Measurements from ENCODE around the gene AGPAT4.

Gene AGPAT4

DNA sequence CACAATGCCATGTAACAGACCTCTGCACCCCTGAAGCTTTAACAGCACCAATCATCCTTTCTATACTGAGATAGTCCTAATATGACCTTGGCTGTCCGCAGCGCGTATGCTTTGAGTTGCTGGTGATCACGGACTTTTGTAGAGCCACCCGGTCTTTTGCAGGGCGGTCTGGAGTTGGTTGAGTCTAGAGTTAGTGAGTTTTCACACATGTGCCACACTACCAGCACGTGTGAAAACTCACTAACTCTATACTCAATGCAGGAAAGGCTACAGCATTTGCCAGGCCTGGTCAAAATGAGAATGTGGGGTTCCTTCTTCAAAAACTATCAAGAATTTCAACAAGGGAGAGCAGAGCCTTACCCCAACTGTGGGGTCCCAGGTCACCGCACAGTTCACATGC is 14.6 kb downstream of the AGPAT4 start:
- intact Hi-C loops (cut with DNase I): no loop called here
- DNase-seq: no peak

DNA sequence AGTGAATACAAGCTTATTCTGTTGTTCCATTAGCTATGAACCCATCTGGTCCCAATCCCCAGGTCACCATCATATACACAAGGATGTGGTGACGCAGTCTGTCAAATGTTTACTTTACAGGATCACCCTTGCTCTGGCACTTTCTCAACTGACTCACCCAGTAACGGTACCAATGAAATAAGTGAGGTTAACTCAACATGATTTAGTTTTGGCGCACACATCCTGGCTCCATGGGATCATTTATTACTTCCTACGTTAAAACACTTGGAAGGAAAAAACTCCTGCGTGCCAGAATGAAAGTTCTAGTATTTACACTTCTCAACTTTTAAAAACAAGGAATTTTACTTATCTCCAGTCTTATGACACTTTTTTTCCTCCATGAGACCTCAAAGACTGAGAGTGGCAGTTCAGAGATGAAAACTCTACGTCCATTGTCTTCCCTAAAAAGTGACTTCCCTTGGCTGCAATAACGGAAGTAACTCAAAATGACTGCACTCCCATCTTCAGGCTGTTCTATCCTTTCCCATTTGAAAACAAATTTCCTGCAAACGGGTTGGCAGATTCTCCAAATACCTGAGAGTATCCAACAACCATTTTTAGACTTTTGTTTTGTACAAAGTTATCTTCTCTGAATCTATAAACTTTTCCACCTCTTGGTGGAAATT is 15.9 kb downstream of the AGPAT4 start:
- no peak for DNase-seq
- intact Hi-C loops (cut with DNase I): no loop called here

DNA sequence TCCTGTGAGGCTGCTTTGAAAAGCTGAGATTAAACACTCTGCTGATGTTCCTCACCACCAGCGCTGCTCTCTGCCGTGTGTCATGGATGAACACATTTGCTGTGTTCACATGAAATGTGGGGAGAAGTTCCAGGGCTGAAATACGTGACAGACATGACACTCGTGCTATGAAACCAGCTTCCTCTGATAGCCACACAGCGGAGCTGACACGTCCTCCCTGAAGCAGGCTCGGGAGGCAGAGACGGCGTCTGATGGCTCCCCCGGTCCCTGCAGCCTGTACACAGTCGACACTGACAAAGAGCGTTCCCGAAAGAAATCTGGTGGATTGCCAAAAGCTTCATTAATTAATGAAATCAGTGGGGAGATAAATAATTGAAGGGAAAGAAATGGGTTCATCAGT is 17.5 kb downstream of the AGPAT4 start:
- intact Hi-C loops (cut with DNase I): no loop called here
- peak in 9 of 10 donors; percentile 28 to 94 (median 60) for DNase-seq

DNA sequence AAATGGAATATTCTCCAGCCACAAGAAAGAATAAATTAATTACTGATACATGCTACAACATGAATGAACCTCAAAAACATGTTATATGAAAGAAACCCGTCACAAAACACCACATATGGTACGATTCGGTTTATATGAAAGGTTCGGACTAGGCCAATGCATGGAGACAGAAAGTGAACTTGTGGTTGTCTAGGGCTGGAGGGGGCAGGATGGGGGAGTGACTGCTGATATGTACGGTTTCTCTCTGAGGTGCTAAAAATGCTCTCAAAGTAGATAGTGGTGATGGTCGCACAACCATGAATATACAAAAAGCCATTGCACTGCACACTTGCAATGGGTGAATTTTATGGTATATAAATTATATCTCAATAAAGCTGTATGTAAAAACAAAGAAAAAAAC is 18.3 kb downstream of the AGPAT4 start:
- DNase-seq: no peak
- intact Hi-C loops (cut with DNase I): no loop called here

DNA sequence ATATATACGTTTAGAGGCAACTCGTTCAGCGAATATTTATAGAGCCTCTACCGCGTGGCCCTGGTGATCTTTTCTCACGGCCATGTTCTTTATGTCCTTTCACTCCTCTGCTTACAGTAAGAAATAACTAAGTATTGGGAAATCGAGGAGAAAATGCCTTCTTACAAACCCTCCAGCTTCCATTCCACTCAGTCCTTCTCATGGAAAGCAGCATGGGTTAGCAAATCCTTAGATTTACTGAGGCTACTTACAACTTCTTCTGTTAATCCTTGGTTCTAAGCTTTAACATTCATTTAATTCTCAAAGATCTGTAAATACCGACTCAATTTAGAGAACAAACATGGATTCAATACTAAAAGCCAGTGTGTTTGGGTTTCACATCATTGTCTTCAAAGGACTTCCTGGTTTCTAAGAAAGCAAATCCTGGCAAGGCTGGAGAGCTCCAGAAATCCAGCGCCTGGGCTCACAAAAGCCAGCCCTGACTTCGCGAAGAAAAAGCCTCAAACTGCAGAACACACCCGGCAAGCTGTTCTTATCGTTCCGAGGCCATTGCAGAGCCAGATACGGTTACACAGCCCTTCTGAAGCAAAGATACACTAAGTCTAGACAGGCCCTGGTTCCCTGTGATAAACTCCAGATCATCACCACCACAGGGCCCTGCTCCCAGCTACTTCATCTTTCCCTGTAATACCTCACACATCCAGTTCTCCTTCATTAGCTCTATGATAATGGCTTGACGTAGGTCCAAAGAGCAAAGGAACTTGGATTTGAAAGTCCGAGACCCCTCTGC is 19.2 kb downstream of the AGPAT4 start:
- DNase-seq: peak in 2 of 10 donors; percentile 17 to 83
- intact Hi-C loops (cut with DNase I): no loop called here

DNA sequence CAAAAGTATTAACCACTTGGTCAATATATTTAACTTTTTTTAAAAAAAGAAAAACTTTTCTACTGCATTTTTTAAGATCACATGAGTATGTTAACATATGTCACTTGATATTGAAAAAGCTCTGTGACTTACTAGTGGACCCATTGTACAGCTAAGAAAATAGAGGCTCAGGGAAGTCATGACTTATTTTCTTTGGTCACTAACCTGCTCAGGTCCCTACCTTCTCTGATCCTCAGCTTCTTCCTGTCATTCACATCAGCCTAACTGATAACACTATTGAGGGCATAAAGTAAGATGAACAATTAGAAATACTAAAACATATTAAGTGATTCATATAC is 19.8 kb downstream of the AGPAT4 start:
- DNase-seq: no peak
- intact Hi-C loops (cut with DNase I): no loop called here

DNA sequence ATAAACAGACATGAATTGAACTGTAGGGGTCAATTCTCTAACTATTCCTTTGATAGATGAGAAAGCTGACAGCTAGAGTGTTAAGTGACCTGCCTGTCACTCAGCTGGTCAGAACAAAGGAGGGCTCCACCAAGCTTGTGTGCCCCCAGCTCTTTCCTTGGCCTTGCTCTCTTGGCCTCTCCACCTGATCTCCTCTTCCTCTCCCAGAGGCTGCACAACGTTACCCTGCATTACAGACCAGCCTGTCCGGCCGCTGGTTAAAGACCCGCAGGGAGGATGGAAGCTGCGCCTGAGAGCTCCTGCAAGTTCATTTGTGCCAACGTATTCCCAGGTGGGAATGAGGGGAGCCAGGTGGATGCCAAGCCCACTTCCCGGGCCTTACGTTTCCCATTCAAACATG is 22.5 kb downstream of the AGPAT4 start:
- intact Hi-C loops (cut with DNase I): no loop called here
- no peak for DNase-seq

DNA sequence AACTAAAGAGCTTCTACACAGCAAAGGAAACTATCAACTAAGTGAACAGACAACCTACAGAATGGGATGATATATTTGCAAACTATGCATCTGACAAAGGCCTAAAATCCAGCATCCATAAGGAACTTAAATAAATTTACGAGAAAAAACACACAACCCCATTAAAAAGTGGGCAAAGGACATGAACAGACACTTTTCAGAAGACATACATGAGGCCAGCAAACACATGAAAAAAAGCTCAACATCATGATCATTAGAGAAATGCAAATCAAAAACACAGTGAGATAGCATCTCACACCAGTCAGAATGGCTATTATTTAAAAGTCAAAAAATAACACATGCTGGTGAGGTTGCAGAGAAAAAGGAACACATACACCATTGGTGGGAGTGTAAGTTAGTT is 24.5 kb downstream of the AGPAT4 start:
- no peak for DNase-seq
- intact Hi-C loops (cut with DNase I): no loop called here

DNA sequence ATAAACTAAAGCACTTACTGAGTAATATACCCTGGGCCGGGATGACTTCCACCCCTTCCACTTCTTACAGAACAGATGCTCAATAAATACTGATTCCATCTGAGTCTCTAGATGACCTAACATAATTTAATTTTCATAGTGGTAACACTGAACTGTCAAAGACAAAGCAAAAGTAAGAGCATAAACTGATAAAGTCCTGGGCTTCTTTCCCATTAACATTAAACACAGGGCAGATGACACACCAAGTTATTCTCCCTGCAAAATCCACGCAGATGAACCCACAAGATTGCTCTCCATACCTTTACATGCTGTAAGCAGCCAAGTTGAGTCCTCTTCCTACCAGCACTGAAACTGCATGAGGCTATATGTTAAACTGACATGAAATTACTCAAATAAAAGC is 27.1 kb downstream of the AGPAT4 start:
- DNase-seq: no peak
- intact Hi-C loops (cut with DNase I): no loop called here

DNA sequence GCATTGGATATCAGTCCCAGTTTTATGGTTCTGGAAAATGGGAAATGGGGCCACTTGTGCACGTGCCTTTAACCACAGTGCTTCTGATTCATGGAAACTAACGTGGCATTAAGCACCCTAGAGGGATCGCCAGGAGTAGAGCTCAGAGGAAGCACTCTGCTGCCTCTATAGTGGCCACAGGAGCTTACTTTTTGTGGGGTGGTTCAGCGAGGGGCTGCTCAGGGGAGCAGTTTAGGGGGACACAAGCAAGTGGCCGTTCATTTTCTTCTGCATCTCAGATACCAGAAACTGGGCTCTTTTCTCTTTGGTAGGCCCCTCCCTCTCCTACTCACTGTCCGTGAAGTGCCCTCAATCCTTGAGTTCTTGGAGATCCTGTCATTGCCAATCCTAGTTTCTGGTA is 28.5 kb downstream of the AGPAT4 start:
- DNase-seq: no peak
- intact Hi-C loops (cut with DNase I): no loop called here

DNA sequence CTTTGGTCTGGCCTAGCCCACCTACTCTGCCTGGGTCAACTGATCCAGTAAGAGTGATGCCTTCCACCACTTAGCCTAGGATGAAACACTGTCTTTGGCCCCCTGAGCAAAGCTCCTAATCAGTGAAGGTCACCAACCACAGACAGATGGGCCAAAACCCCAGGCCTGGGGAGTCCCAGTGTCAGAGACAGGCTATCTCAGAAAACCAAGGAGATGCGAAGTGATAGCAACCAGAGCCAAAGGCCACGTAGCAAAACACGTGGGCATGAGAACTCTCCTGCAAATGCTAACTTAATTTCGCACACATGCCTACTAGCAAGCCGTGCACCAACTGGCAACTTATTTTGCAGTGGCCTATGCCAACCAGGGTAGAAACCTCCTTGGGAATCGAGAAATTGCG is 29.1 kb downstream of the AGPAT4 start:
- no peak for DNase-seq
- intact Hi-C loops (cut with DNase I): no loop called here

DNA sequence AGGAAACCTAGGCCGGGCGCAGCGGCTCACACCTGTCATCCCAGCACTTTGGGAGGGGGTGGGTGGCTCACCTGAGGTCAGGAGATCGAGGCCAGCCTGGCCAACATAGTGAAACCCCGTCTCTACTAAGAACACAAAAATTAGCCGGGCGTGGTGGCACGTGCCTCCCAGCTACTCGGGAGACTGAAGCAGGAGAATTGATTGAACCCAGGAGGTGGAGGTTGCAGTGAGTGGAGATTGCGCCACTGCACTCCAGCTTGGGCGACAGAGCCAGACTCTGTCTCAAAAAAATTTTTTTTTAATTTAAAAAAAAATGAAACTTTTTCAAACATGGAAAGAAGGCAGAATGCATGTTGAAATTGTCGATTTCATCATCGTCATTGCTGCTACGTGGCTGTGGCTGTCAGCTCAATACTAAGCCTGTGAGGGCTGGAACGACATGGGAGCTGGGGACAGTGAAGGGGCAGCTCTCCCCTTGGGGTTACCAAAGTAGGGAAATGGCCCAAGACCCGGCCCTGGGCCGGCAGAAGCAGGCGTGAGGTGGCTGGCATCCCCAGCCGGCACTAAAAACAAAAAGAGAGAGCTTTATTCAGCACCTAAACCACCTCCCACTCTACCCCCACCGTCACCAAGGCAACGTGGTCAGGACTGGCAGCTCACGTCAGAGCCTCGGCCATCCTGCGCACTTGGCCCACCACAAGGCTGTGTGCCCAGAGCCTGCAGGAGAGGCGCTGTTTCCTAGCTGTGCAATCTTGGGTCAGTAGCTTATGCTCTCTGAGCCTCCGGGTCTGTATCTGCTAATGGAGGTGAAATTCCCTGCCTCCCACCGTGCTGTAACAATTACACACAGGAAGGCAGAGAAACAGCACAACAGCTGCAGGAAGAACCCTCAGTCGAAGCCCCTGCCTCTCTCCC is 30.8 kb downstream of the AGPAT4 start:
- DNase-seq: peak; percentile 51 to 96 (median 77)
- intact Hi-C loops (cut with DNase I): no loop called here

DNA sequence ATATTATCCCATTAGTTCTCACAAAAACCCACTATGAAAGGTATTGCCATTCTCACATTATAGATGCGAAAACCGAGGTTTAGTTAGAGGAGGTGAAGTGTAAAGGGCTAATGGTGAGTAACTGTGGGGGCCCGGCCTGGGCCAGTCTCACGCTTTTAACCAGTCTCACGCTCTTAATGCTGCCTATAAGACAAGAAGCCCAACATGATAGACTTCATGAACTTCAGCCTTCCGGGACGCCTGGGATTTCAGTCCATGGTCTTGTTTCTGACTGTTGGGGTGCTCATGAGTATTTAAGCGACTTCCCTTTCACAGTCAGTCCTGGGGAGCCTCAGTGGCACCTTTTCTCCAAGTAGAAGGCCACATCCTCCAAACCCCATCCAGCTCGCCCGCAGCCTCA is 31.7 kb downstream of the AGPAT4 start:
- peak in 1 of 10 donors; percentile 73 for DNase-seq
- intact Hi-C loops (cut with DNase I): no loop called here

DNA sequence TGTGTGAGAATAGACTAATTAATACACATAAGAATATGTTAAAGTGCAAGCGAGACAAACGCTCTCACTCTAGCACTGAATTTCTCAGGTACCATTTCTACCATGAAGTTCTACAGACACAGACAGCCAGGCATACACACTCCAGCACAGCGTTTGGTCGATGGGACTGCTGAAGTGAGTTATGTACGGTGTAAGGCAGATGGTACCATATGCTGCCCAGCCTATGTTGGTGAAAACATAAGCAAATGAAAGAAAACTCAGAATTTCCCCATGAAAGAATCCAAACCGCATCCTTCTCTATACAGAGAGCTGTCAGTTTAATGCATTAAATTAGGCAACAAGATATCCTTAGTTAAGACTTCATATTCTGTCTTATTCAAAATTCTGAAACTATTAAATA is 34.9 kb downstream of the AGPAT4 start:
- intact Hi-C loops (cut with DNase I): loop anchor here (10.0 kb wide), 1 partner anchor 244 kb away; the partner anchor contains the start of gene MAP3K4

DNA sequence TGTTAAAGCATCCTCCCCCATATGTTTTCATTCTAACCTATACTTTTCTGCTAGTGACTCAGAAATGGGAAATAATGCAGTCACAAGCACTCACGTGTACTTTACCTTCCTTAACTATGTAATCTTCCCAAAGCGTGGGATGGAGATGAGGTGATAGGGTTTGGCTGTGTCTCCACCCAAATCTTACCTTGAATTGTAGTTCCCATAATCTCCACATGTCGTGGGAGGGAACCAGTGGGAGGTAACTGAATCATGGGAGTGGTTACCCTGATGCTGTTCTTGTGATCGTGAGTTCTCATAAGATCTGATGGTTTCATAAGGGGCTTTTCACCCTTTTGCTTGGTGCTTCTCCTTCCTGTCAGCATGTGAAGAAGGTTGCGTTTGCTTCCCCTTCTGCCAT is 35.4 kb downstream of the AGPAT4 start:
- no peak for DNase-seq
- intact Hi-C loops (cut with DNase I): loop anchor here (10.0 kb wide), 1 partner anchor 244 kb away; the partner anchor contains the start of gene MAP3K4

More for the DNA sequence above, 34.9 kb downstream of the AGPAT4 start:
- DNase-seq: no peak

DNA sequence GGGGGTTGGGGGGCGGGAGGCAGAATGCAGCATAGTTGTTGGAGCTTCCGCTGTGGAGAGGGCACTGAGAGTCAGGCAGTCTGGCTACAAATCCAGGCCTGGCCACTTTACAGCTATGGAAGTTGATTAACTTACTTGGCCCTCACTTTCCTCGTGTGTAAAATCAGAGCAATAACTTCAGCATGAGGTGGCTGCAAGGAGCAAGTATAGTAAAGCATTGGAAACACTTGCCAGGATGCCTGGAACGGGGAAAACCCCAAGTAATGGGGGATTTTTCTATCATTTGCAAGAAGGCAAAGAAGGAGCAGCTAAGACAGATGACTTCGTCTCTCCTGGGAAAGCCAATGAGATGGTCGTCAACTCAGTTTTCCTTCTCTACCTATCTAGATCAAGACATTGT is 35.8 kb downstream of the AGPAT4 start:
- intact Hi-C loops (cut with DNase I): loop anchor here (10.0 kb wide), 1 partner anchor 243 kb away; the partner anchor contains the start of gene MAP3K4
- no peak for DNase-seq

DNA sequence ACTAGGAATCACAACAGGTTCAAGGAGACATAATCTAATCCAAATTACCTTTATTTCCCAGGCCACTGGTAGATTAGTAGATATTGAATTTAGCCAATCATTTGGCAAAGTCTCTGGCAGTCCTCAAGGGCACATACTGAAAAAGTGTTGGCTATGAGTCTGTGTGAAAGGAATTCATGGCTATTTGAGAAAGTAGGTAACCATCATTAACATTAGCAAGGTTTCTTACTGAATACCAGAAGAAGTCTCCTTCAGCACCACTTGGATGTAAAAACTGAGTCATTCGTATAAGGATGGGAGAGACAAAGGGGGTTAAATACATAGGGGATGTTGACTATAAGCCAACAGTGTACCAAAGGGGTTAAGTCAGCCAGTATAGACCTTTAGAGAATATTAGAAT is 36.7 kb downstream of the AGPAT4 start:
- intact Hi-C loops (cut with DNase I): loop anchor here (10.0 kb wide), 1 partner anchor 242 kb away; the partner anchor contains the start of gene MAP3K4
- no peak for DNase-seq

DNA sequence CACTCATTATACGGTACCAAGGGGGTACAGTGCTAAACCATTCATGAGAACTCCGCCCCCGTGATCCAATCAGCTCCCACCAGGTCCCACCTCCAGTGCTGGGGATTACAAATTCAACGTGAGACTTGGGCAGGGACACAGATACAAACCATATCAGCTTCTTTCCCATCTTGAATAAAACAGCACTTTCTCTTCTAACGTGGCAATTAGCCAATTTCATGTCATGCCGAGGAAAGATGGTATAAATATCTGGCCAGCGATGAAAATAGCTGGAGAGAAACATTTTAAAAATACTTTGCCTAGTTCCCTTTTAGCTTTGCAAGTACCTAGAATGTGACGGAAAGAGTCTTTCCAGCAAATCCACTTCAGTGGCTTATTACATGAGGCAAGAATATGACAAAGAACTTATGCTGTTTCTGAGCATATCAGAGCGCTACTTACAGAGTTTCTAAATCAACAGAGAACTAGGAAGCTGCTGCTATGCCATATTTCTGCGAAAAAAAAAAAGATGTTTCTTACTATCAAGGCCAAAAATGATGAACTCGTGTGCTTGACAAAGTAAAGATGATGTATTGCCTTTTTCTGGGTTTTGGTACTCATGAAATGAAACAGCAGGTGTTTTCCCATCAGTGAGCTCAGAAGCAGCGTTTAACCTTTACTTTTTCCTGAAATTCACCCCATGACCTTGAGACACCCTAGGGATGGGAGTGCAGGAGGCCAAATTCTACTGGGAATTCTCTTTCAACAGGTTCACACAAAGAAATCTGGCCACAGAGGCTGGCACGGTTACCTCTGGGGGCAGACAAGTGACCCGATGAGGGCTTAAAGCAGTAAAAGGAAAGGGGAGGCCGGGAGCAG is 37.9 kb downstream of the AGPAT4 start:
- DNase-seq: no peak
- intact Hi-C loops (cut with DNase I): loop anchor here (10.0 kb wide), 1 partner anchor 241 kb away; the partner anchor contains the start of gene MAP3K4

DNA sequence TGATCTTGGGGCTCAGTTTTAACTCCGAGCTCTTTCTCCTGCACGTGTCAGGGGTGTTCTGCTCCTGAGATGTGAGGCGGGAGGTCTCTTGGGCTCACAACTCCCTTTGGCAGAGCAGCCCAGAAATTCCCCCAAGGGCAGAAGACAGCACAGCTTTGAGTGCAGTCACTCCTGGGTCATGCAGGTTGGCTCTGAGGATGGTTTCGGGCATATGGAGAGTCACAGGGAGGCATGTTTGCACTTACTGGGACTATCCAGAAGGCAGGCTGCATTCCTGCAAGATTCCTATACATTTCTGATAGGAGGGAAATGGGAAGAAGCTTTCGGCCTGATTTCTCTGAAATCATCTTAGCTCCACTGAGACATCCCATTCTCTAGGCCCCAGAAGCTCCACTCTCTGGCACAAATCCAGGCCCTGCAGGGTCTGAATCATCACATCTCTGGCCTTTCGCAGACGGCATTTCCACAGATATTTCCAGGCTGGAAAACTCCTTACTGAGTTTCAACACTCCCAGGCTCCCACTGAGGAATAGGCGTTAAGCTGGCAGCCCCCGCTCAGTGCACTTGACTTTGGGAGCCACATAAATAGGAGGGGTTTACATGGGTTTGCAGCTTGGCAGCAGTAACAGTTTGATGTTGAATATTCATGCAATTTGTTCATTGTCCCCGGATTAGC is 39.7 kb downstream of the AGPAT4 start:
- DNase-seq: peak in 9 of 10 donors; percentile 43 to 93 (median 71)
- intact Hi-C loops (cut with DNase I): loop anchor here (10.0 kb wide), 1 partner anchor 239 kb away; the partner anchor contains the start of gene MAP3K4

Measured in posterior cingulate gyrus (tissue), 11 donors.